ENCODE measurements around the gene CELF2.

CELF2 gene

DNA sequence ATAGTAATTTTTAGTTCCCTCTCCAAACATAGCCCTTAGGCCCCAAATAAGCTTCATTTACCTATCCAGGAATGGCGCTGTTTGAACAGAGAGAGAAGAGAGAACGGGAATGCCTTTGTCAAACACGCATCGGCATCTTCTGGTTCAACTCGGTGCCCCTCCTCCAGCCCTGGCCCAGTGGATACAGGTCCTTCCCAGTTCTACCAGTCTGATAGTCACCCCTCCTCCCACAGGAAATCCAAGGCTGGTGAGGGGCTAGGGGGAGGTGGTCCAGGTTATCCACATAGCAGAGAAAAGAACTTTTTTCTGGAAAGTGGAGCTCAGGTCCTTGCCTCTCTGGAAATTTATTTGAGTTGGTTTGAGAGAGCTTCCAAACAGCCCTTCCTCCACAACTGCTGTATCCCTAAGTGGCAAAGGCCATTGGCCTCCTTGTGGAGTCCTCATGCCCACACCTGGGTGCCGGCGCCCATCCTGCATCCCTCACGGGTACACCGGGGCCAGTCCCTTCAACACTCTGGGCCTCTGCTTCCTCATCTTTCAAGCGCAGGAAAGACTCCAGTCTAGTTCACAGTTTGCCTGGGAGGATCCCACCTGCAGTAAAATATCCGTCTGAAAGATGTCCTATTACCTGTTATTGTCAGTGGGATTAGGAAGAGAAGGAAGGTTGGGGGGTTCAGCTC is 287.4 kb downstream of the CELF2 start:
- no peak for DNase-seq

DNA sequence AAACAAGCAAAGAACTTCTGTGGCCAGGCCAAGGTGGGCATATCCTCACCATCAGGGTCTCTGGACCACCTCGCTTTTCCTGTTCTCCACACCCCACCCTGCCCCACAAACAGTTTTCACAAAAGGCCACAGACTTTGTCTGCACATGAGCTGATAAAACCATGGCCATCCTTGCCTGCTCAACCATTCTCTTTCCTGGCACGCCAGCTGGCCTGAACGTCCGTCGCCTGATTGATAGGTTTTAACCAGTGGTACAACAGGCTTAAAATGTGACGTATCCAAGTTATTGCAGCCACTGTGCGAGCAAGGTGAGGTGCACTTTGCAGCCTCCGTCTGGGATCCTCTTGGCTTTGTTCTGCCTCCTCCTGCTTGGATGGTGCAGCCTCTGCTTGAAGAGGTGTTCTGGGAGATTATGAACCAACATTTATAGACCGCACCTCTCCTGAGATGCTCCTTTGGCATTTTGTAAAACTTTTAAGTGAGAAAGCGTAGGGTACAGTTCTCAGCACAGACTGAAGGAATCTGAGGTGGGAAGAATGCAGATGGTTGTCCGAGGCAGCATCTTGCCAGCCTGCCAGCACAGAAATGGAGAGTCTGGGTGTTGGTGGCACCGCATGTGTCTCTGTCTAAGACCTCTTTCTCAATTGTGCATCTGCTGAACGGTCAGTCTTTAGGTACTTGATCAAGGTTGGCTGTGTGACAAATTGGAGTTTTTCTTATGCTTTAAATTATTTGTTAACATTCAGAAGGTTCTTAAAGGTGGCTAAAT is 288.3 kb downstream of the CELF2 start:
- no peak for DNase-seq

DNA sequence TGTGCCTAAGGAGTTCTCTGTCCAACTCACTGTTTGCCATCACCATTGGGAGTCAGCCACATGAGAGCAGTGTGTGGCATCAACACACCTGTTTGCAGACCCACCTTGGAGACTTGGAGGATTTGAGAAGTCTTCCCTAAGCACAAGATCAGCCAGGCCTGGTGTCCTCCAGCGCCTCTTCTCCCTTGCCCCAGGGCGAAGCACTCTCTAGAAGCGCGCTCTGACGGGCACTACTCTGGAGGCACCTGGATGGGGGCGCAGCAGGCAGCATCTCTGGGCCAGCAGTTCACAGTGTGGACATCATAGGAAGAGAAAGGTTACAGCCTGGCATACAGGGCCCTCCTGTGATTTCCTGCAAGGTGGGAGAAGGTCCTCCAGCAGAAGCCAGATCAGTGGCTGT is 289.3 kb downstream of the CELF2 start:
- DNase-seq, result no peak

DNA sequence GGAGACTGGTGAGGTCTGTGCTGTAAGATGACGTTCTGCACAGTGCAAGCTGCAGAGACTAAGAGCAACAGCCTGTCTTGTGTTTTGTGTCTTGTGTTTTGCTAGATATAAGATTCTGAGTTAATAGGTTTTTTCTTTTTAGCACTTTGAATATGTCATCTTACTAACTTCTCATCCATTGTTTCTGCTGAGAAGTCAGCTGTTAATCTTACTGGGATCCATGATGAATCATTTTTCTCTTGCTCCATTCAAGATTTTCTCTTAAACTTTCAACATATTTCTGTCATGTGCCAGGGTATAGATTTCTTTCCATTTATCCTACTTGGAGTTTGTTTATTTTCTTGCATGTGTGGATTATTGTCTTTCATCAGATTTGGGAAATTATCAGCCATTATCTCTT is 290.3 kb downstream of the CELF2 start:
- DNase-seq, result no peak

DNA sequence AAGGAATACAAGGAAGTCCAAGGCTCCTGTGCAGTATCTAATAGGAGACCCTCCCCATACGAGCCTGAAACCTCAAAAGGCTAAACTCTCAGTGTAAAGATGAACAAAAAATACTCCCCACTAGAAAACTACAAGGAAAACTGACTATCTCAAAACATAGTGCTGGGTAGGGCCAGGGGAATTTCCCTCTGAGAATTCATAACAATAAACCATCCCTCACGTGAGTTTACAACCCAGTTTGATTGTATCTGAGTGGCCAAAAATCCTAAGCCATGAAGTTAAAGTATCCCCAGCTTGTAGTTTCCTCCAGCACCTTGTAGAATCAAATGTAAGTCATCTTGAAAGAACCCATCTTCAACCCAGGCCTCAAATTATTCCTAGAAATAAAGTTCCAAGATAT is 293.4 kb downstream of the CELF2 start:
- DNase-seq, result no peak

DNA sequence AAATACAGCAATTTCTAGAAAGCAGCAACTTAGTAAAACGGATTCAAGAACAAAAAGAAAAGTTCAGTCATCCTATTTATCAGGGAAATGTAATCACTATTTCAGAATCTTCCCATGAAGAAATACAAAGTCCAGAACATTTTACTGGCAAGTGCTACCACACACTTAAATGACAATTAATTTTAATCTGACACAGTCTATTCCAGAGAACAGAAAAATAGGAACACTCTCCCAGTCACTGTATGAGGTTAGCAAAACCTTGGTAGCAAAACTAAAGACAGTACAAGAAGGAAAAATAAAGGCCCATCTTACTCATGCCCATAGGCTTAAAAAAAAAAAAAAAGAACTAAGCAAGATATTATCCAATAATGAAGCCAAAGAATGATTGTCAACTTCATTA is 295.8 kb downstream of the CELF2 start:
- DNase-seq, result no peak

DNA sequence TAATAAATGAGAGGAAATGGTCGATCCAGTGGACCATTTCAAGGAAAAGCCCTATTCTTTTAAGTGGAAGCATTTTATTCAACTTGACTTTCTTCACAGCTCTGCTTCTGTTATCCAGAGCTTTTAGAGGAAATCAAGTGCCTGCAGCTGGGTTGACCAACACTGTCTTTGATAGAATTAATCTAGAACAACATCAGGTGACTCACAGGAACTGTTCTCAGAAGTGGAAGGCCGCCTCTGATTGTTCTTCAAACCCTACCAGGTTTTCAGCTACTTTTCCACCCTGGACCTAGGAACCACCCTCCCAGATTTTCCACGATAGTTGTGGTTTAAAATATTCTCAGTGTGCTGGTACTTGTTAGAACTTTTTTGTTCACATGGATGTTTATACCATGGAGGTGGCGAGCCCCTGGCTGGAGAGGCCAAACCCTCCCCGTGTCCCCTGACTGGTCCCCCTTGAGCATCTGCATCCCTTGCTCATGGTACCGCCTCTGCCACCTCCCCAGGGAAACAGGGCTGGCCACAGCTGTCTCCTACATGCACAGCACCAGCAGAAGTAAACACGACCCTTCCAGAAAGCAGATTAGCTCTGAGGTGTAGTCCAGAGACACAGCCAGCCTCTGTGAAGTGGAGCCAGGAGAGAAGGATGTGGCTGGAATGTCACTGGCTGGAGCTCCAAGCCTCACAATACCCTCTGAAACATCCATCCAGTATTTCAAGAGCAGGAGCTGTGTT is 300.4 kb downstream of the CELF2 start:
- no peak for DNase-seq

DNA sequence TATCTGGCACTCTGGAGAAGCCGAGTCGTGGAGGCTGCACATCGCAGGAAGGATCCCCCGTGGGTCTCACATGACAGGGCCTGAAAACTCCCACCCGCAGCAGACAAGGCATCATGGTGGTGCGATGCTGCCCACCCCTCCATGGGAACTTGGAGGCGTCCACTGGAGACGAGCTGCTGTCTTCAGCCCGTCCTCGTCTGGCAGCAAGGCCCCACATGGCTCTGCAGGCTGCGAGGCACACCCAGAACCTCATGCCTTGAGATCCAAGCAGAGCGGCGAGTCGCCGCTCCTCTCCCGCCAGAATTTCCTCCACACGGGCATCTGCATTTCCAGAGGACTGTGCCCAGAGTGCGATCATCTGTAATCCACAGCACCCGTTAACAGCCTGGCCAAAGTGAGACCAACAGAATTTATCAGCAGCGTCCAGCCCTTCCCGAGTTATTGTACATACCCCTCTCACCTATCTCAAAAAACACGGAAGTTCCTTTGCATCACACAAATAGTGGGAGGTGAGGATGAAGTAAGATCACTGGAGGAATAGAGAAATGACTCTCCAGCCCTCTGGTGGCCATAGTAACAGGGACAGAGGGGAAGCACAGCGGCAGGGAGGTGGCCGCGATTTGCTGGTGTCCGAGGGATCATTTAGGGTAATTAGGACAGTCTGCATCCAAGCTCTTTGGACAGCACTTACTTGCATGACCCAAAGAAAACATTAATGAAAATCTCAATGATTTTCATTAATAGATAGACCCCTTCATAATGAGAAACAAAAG is 301.3 kb downstream of the CELF2 start:
- DNase-seq, result no peak

DNA sequence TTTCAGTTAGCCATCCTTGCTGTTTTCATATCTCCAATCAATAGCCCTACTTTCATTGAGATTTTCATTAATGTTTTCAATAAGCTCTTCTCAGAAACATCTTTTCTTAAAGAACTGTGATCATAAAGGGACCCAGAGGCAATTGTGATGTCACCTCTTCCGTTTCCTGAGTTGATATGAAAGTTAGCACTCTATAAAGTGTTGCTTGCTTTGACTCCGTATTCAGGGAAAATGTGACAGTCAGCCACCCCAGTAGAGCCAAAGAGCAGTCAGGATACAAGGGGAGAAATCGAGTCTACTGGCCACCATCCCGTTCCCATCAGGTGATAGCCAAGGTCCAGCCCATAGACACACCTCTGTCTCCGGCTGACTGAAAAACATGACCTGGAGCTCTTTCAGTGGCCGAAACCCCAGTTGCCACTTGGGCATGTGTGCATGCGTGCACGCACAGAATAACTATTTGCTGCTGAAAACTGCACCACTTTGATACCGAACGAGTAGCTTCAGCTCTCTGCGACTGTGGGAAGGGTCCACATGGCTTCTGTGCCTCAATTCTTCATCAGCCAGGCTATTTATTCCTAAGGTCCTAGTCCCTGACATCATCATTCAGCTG is 302.4 kb downstream of the CELF2 start:
- no peak for DNase-seq

DNA sequence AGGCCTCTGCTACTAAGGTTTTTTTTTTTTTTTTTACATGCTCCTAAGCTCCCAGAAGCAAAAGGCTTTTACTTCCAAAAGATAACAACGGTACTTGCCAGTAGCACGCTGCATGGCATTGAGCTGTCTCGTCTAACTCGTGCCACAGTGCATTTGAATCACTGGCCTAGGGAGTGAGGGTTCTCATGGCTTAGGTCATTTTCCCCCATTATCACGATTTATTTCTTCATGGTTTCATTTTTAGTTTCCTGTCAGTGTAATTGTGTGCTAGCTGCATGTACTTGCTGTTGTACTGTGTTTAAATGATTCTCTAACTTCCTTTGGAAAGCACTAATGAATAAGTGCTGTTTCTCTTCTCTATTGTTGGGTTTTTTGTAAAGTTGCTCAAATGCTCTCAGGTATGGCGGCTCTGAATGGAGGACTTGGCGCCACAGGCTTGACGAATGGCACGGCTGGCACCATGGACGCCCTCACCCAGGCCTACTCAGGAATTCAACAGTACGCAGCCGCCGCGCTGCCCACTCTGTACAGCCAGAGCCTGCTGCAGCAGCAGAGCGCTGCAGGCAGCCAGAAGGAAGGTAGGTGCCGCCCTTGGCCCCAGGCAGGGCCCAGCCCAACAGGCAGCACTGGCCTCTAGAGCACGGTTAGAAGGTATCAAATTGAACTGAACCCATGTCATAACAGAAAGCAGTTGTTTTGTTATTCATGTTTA is 303.3 kb downstream of the CELF2 start:
- no peak for DNase-seq

DNA sequence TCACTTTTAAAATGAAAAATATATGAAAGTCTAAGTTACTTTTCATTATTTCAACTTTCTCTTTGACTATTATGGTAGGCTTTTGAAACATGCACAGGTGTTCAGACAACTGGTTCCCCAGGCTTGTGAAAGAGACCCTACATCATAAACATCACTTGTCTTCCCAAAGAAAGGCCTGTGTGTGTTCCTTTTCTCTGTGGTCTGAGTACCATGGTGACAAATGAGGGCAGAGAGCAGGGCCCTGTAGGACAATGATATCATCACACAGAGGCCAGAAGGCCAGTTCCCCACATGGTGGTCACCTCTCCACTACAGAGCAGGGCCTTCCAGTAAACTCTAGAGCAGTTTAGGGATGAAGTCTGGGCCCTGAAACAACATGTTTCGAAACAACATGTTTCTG is 305.0 kb downstream of the CELF2 start:
- no peak for DNase-seq

DNA sequence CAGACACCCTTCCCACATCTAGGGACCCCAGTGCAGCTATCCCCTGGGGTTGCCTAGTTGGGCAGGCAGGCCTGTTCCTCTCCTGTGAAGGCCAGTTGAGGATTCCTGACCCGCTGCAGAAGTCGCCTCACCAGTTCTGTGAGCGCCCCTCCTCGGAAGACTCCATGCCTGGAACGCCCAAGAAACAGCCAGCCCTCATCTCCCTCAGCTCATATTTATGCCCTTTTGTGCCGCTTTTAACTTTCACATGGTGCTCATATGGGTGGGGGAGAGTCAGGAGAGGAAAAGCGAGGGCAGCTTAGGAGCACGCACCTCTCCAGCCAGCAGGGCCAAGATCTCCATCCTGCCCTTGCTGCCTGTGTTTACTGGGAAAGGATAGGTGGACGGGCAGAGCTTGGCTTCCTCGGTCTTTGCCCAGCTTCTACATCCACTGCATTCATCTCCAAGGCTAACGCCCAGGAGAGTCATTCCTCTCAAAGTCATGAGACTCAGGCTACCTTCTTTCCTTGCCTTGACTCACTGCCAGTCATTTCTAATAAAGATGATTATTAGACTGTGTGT is 307.2 kb downstream of the CELF2 start:
- no peak for DNase-seq

DNA sequence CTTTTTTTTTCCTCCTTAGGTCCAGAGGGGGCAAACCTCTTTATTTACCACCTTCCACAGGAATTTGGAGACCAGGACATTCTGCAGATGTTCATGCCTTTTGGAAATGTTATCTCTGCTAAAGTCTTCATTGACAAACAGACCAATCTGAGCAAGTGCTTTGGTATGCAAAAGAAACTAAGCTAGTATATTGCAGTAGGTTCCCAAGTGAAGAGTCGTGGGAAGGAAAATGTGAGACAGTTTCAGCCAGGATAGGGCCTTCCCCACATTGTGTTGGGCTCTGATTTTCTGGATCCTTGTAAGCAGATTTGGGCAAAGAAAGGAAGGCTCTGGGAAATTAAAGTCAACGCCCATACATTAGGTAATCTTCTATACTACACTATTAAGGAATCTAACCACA is 308.1 kb downstream of the CELF2 start:
- DNase-seq, result no peak

DNA sequence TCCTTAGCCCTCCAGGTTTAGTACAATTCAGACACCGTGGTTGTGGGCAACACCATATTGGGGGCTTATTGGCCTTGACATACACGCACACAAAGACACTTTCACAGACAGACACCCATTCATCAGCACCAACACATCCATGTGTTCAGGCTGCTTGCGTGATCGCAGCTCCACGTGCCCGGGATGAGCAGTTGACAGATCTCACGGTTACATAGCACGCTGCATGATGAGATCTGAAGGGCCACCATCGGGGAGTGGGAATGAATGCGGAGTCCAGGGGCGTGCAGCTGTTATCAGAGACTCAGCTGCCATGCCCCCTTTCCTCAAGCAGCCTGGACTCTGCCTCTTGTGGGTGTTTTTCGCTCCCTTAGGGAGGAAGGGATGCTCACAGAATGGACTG is 308.6 kb downstream of the CELF2 start:
- DNase-seq, result no peak

DNA sequence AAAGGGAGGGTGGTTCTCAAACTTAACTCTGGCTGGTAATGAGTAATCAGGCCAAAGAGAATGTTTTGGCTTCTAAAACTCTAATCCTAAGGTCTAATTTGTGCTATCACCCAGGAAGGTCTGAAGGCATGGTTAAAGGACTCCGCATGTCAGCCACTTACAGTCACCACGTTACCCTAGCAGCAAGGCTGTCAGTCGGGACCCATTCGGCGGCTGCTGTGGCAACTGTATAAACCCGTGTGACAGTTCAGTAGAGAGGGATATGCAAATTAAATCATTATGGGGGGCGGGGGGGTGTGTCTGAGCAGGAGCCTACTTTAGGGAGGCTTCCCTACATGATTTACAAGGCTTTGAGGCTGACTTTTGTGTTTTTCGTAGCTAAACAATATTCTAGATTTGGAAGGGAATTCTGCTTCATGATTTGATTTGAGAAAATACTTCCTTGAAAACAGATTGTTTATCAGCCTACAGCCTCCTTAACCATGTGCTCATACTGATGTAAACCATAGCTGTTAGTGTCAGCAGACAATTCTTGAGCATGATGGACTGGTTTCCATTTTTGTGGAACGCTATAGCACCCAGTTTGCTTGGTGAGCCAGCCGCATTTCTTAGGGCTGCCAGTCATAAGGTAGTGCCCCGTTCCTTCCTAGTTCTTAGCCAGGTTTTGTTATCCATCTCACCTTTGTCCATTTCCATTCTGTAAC is 309.4 kb downstream of the CELF2 start:
- DNase-seq, result no peak

DNA sequence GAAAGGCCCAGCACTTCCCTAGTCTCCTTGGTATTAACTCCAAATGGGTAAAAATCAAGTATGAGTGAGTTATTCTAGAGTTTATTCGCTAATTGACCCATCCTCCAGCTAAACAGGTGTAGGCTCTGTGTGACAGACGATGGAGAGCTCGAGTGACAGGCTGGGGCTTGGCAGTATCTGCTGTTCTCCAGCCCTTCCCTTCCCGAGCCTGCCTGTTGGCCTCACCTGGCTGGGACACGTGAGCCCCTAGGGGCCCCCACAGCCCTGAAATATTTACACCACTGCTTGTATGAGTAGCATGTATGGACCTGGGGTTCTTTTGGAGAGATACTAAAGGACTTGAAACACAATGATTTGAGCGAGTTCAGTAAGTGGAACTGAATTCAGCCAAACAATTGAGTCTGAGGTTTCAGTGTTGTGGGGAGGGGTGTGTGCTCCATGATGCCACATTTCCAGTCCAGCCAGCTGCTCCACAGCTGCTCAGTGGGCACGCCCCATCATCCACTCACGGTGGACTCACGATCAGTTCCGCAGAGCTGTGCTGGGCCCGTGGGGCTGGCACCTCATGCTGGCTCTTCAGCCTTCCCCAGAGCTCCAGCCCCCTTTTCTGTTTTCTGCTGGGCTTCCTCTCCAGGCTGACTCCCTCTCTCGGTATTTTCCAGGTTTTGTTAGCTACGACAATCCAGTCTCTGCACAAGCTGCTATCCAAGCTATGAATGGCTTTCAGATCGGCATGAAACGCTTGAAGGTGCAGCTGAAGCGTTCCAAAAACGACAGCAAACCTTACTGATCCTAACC is 310.8 kb downstream of the CELF2 start:
- peak in 1 of 14 donors; percentile 4 for DNase-seq

DNA sequence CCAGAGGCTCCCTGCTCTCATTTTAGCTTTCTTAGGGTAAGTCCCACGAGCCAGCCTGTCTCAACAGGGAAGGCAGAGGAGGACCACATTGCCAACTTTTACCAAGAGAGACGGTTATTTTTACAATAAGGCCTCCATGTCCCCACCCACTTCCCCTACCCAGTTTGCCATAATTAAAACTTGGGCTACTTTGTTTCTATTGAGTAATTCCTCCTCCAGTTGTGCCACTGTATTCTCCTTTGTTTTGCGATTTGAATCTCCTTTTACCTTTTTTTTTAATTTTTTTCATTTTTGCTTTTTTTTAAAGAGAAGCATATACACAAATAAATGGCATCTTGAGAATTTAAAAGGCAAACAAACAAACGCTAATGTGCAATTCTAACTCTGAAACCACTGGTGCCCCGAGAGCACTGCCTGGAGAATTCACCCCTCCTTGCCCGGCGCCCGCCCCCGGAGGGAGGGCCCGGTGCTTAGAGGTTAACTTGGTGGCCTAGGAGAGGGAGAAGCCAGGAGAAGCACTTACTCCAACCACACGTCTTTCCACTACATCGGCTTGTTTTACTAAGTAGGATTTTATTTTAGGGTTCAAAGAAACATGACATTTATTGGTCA is 311.5 kb downstream of the CELF2 start:
- DNase-seq, result no peak

DNA sequence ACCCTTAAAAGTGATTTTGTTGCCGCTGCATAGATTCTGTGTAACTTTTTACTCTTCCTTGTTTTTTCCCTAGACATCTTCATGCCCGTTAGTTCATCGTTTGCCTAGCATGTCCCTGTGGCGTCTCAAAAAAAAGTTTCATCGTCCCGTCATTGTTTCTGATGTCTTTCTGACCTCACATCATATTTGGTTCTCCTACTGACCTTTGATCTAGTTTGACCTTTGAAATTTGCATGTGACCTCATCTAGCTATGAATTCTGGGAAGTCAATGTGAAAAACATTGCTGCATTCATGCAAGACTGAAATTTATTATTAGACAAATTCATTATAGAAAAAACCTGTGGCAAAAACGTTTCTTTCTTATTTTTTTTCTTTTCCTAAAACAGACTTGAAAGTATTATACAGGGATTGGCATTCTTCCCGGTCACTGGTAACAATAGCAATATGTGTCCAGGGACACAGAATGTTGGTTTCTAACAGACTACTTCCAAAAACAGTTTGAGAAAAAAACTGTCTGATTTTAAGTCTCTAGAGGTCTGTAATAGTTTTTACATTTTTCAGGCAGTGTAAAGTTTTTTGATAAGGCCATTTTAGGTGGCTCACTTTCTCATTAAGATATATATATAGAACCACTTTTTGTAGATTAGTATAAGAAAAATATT is 312.8 kb downstream of the CELF2 start:
- no peak for DNase-seq

DNA sequence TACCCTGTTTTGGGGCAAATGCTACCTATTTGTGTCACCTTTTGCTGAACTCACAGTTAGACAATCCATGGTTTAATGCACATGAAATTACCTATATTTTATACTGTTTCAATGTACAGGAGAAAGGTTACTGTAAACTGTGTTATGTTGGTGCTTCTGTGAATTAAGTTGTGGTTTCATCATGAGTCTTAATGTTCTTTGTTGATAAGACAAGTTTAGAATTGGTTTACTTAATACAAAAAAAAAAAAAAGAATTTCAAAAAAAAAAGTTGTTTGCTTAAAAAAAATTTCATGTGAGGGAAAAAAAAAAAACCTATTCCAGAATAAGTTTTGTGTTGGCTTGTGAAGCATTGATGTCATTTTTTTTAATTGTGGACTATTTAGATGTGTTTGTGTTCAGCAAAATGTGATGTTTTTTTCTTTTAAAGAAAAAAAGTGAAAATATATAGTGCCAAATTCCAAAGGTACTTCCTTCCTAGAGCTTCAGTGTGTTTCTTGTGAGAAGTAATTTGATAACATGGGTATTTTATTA is 313.4 kb downstream of the CELF2 start:
- DNase-seq, result no peak
